Activated naive CD4-positive, alpha-beta T cell (primary cell): Measurements from ENCODE around the gene SERINC1.
A peak's percentile ranks its signal among the peaks of the same experiment; 100 is the strongest.

Experiments used
- DNase-seq, 4 experiments: peaks; one replicate each; lab custom pipeline; 2025; lab: John Stamatoyannopoulos, UW

SERINC1 gene

GRCh38 chr6:122432816-122433215 is 38.8 kb downstream of the SERINC1 start:
- DNase-seq = no peak

- no peak for DNase-seq
Measured at GRCh38 chr6:122431780-122432179, 39.8 kb downstream of the SERINC1 start.

GRCh38 chr6:122429323-122429722 is 42.3 kb downstream of the SERINC1 start:
- DNase-seq = no peak

GRCh38 chr6:122428781-122429180 is 42.8 kb downstream of the SERINC1 start:
- no peak for DNase-seq

- DNase-seq = no peak
Measured at GRCh38 chr6:122426597-122426996, 45.0 kb downstream of the SERINC1 start.

GRCh38 chr6:122423734-122424133 is 47.9 kb downstream of the SERINC1 start:
- no peak for DNase-seq

- DNase-seq = no peak
Measured at GRCh38 chr6:122422614-122423267, 48.9 kb downstream of the SERINC1 start.

- no peak for DNase-seq
Measured at GRCh38 chr6:122422003-122422402, 49.6 kb downstream of the SERINC1 start.

GRCh38 chr6:122416825-122417224 is 54.8 kb downstream of the SERINC1 start:
- DNase-seq = no peak

GRCh38 chr6:122412001-122412400 is 59.6 kb downstream of the SERINC1 start:
- DNase-seq = no peak

GRCh38 chr6:122408702-122409458 is 62.7 kb downstream of the SERINC1 start:
- DNase-seq = no peak

- DNase-seq = no peak
Measured at GRCh38 chr6:122408240-122408639, 63.4 kb downstream of the SERINC1 start.

- no peak for DNase-seq
Measured at GRCh38 chr6:122407712-122408111, 63.9 kb downstream of the SERINC1 start.

GRCh38 chr6:122406187-122406586 is 65.4 kb downstream of the SERINC1 start:
- no peak for DNase-seq

- no peak for DNase-seq
Measured at GRCh38 chr6:122405417-122405816, 66.2 kb downstream of the SERINC1 start.

- no peak for DNase-seq
Measured at GRCh38 chr6:122404444-122404843, 67.2 kb downstream of the SERINC1 start.

- DNase-seq = no peak
Measured at GRCh38 chr6:122401104-122401503, 70.5 kb downstream of the SERINC1 start.

GRCh38 chr6:122400462-122401089 is 71.0 kb downstream of the SERINC1 start:
- no peak for DNase-seq

- no peak for DNase-seq
Measured at GRCh38 chr6:122400121-122400450, 71.5 kb downstream of the SERINC1 start.

- peak; percentile 81 to 90 (median 90) for DNase-seq
Measured at GRCh38 chr6:122399348-122400120, 72.1 kb downstream of the SERINC1 start, which contains the start of gene HSF2. Gene HSF2 (plus strand): TSS chr6:122399652. CDS start chr6:122399738, 86 bp downstream.

- no peak for DNase-seq
Measured at GRCh38 chr6:122399055-122399347, 72.6 kb downstream of the SERINC1 start.

- no peak for DNase-seq
Measured at GRCh38 chr6:122394016-122394415, 77.6 kb downstream of the SERINC1 start.
